Gastroesophageal sphincter (tissue), 4 donors: ENCODE measurements around the gene DNAJC25. TPM values are rescaled to one million over a fixed set of nuclear protein-coding genes. Genes with fewer than 3 reads are reported as not detected.

Source experiments
- ATAC-seq: fragments of 150-250 bp; one replicate; pipeline ENCODE4 v1.9.1; 2016; ENCODE audit warnings: mild to moderate bottlenecking, moderate library complexity
- H3K27ac ChIP-seq, 4 donors: fragments of 200-600 bp; sonication (generic) in 3 of 4; 1 replicate in 3 of 4; 2 replicates in 1 of 4; pipeline ENCODE4 v1.5.1; 2016 to 2019
- H3K27me3 ChIP-seq: fragments of 200-600 bp; sonication (generic); one replicate; pipeline ENCODE4 v1.5.1; 2019
- H3K36me3 ChIP-seq, 2 donors: fragments of 200-600 bp; sonication (generic); one replicate each; pipeline ENCODE4 v1.5.1; 2019; ENCODE audit warnings: control low read depth in 1 of 2
- H3K4me1 ChIP-seq, 3 donors: fragments of 200-600 bp; sonication (generic); 1 replicate in 2 of 3; 2 replicates in 1 of 3; pipeline ENCODE4 v1.5.1; 2016 to 2019; ENCODE audit warnings: control low read depth in 2 of 3
- H3K4me3 ChIP-seq, 2 donors: fragments of 200-600 bp; sonication (generic); one replicate each; pipeline ENCODE4 v1.5.1; 2019; ENCODE audit warnings: mild to moderate bottlenecking in 1 of 2, moderate library complexity in 1 of 2
- H3K9me3 ChIP-seq, 3 donors: fragments of 200-600 bp; sonication (generic); one replicate each; pipeline ENCODE4 v1.5.1; 2017 to 2019; ENCODE audit warnings: control low read depth in 2 of 3
- EP300 ChIP-seq: sonication (generic); formaldehyde crosslinking; IDR thresholded peaks from one replicate; pipeline ENCODE4 v1.6.1; 2017; ENCODE audit warnings: antibody characterized with exemption, mild to moderate bottlenecking
- POLR2A ChIP-seq, 2 donors: fragments of 450-650 bp; IDR thresholded peaks; one replicate each; pipeline ENCODE4 v1.6.1; 2017; ENCODE audit warnings: antibody characterized with exemption in 2 of 2, mild to moderate bottlenecking in 2 of 2, moderate library complexity in 1 of 2
- POLR2AphosphoS5 ChIP-seq: sonication (generic); formaldehyde crosslinking; IDR thresholded peaks from one replicate; pipeline ENCODE4 v1.6.1; 2017; ENCODE audit warnings: antibody characterized with exemption
- WGBS, 2 donors: methylation state at CpG; one replicate each; pipeline ENCODE4 v1.1.5; 2018; ENCODE audit warnings: low coverage in 1 of 2; 5-methylcytosine and 5-hydroxymethylcytosine counted together
- total RNA-seq, 4 donors: library from RNA; depleted of rRNA; stranded (reverse); fragments of >200 nt; gene quantifications; one replicate each; pipeline ENCODE4 v1.1.0, GENCODE V29; 2016
- TF ChIP-seq, protein P1 (sequence below), 4 experiments: fragments of 200-600 bp in 2 of 4; fragments of 450-650 bp in 2 of 4; sonication (generic) in 1 of 4; IDR thresholded peaks; one replicate each; pipeline ENCODE4 v1.5.1; 2017 to 2019; ENCODE audit warnings: antibody characterized with exemption in 4 of 4, mild to moderate bottlenecking in 2 of 4, moderate library complexity in 2 of 4

Gene DNAJC25
- total RNA-seq, 4 donors from 2014 or later: 7.9 to 9.9 (median 9.2) TPM

GRCh38 chr9:111691672-111692329, 60.7 kb downstream of the DNAJC25 start:
- Histone ChIP-seq H3K27me3 (no peaks in the 10 kb centered on the region), H3K36me3 (no peaks in the 10 kb centered on the region), H3K27ac (no peak overlapping the region), H3K9me3 (no peaks in the 10 kb centered on the region), H3K4me3 (no peak overlapping the region), H3K4me1 (no peaks in the 10 kb centered on the region)
- TF ChIP-seq, protein P1, sequence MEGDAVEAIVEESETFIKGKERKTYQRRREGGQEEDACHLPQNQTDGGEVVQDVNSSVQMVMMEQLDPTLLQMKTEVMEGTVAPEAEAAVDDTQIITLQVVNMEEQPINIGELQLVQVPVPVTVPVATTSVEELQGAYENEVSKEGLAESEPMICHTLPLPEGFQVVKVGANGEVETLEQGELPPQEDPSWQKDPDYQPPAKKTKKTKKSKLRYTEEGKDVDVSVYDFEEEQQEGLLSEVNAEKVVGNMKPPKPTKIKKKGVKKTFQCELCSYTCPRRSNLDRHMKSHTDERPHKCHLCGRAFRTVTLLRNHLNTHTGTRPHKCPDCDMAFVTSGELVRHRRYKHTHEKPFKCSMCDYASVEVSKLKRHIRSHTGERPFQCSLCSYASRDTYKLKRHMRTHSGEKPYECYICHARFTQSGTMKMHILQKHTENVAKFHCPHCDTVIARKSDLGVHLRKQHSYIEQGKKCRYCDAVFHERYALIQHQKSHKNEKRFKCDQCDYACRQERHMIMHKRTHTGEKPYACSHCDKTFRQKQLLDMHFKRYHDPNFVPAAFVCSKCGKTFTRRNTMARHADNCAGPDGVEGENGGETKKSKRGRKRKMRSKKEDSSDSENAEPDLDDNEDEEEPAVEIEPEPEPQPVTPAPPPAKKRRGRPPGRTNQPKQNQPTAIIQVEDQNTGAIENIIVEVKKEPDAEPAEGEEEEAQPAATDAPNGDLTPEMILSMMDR (IDR thresholded peaks at IDR 0.05): no peak
- TF ChIP-seq EP300: no peak
- TF ChIP-seq POLR2A (IDR thresholded peaks at IDR 0.05): no peak
- no peak for TF ChIP-seq POLR2AphosphoS5
- 43 to 45% methylated on average over 5 of the region's 5 CpGs for WGBS, 2 donors
- no peak for ATAC-seq

- Histone ChIP-seq H3K4me3 (no peak overlapping the region), H3K4me1 (no peaks in the 10 kb centered on the region), H3K27me3 (no peaks in the 10 kb centered on the region), H3K9me3 (no peaks in the 10 kb centered on the region), H3K27ac (no peak overlapping the region), H3K36me3 (no peaks in the 10 kb centered on the region)
- TF ChIP-seq, protein P1 (IDR thresholded peaks at IDR 0.05): no peak
- TF ChIP-seq POLR2A (IDR thresholded peaks at IDR 0.05): no peak
- TF ChIP-seq POLR2AphosphoS5: no peak
- no peak for TF ChIP-seq EP300
- ATAC-seq: no peak
These were observed 65.7 kb downstream of the DNAJC25 start for GRCh38 chr9:111696796-111697195.

- no peaks in the 10 kb centered on the region for H3K36me3 ChIP-seq
- ATAC-seq: no peak
- no peak overlapping the region for H3K4me3 ChIP-seq
- no peaks in the 10 kb centered on the region for H3K27me3 ChIP-seq
- no peaks in the 10 kb centered on the region for H3K9me3 ChIP-seq
- H3K4me1 ChIP-seq: no peaks in the 10 kb centered on the region
- no peak overlapping the region for H3K27ac ChIP-seq
- 62 to 78% methylated on average over 1 of the region's 1 CpG for WGBS, 2 donors
- TF ChIP-seq EP300 (no peak), POLR2A (IDR thresholded peaks at IDR 0.05) (no peak), POLR2AphosphoS5 (no peak)
- TF ChIP-seq, protein P1 (IDR thresholded peaks at IDR 0.05): no peak
These were observed 69.6 kb downstream of the DNAJC25 start for GRCh38 chr9:111700776-111701175.

Other genes with a start within 250 kb of the DNAJC25 start
- 100 to 1,000 TPM in 1 of 4 donors, 10 to 100 TPM in 3; 75.5 to 114 (median 94.3) TPM for gene ECPAS, start 147.0 kb upstream of the DNAJC25 start, total RNA-seq
- gene ZNF483, start 106.2 kb upstream of the DNAJC25 start, total RNA-seq: 10 to 100 TPM; 10.8 to 30.5 (median 21.4) TPM
- 10 to 100 TPM; 19.1 to 59.6 (median 43.7) TPM for gene PTGR1, start 31.7 kb upstream of the DNAJC25 start, total RNA-seq
- gene GNG10, start 30.3 kb downstream of the DNAJC25 start, total RNA-seq: 10 to 100 TPM; 41.4 to 96.4 (median 82.0) TPM
- not detected for gene SHOC1, start 163.6 kb downstream of the DNAJC25 start, total RNA-seq